ENCODE data around the gene PAX6. TPM values are rescaled to one million over a fixed set of nuclear protein-coding genes. Genes with fewer than 3 reads are reported as not detected.

PAX6 gene
- total and polyA plus RNA-seq, 2 of the 13 experiments (the other 11 are each of a cell fraction or from before 2014, with no cell fraction given): 0.15 to 1.1 TPM

DNA sequence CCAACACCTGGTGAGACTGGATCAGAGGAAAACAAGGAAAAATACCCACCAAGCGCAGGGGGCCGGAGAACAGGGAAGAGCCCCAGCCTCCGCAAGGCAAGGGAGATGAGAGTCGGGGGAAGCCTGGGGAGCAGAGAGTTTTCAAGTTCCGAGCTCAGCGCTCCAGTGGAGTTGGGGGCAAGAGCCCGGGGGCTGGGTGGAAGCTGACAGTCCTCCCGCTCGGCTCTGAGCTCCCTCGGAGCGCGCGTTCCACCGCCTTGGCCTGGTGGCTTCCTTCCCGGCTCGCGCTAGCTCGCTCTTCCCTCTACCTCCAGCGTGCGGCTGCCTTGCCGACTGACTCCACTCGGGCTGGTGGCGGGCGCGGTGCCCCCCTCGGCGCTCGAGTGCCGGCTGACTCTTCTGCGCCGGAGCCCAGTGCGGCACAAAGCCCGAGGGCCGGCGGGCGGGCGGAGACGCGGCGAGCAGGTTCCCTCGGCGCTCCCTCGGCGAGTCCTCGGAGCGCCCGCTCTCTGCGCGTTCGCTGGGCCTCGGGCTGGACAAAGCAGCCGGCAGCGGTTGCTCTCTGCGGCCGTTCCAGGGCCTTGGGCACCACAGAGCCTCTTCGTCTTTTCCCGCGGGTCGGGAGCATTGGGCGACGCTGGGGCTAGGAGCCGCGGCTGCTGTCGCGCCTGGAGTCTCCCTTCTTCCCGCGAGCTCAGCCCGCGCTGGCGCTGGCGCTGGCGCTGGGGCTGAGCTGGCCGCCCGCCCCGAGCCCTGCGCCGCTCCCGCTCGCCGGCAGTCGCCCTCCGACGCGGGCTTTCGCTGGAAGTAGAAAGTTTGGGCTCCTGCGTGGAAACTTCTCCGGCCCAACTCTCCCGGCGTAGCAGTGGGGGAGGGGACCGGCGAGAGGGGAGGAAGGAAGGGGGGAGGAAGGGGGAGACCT lies 1.0 kb downstream of the PAX6 start (continued):
- TF ChIP-seq ZNF329 (CRISPR knock-in tag; IDR thresholded peaks at IDR 0.05; ENCODE audit: low read depth) (no peak), ARNT2 (CRISPR knock-in tag; IDR thresholded peaks at IDR 0.05; ENCODE audit: low read depth) (0 out of 2 replicates have a peak, but pooled peaks have one; percentile 45), EZH2 (conservative IDR thresholded peaks at IDR 0.05; ENCODE audit: low read depth, low read length) (peak; percentile 45), NFIB (CRISPR knock-in tag; IDR thresholded peaks at IDR 0.05; ENCODE audit: borderline replicate concordance) (no peak), BORCS8-MEF2B (CRISPR knock-in tag; IDR thresholded peaks at IDR 0.05) (no peak), FOSL2 (CRISPR knock-in tag; IDR thresholded peaks at IDR 0.05) (0 out of 2 replicates have a peak, but pooled peaks have one; percentile 3), MIXL1 (CRISPR knock-in tag; IDR thresholded peaks at IDR 0.05) (no peak), E2F1 (CRISPR knock-in tag; IDR thresholded peaks at IDR 0.05) (no peak), MATR3 (CRISPR knock-in tag; IDR thresholded peaks at IDR 0.05) (no peak), ZNF567 (CRISPR knock-in tag; IDR thresholded peaks at IDR 0.05; ENCODE audit: borderline replicate concordance) (no peak), ZSCAN22 (CRISPR knock-in tag; IDR thresholded peaks at IDR 0.05) (no peak), ZNF124 (CRISPR knock-in tag; IDR thresholded peaks at IDR 0.05) (no peak), ZFP82 (CRISPR knock-in tag; IDR thresholded peaks at IDR 0.05; ENCODE audit: borderline replicate concordance) (no peak), ZNF432 (CRISPR knock-in tag; IDR thresholded peaks at IDR 0.05; ENCODE audit: borderline replicate concordance) (no peak)
- TF ChIP-seq, protein P1, sequence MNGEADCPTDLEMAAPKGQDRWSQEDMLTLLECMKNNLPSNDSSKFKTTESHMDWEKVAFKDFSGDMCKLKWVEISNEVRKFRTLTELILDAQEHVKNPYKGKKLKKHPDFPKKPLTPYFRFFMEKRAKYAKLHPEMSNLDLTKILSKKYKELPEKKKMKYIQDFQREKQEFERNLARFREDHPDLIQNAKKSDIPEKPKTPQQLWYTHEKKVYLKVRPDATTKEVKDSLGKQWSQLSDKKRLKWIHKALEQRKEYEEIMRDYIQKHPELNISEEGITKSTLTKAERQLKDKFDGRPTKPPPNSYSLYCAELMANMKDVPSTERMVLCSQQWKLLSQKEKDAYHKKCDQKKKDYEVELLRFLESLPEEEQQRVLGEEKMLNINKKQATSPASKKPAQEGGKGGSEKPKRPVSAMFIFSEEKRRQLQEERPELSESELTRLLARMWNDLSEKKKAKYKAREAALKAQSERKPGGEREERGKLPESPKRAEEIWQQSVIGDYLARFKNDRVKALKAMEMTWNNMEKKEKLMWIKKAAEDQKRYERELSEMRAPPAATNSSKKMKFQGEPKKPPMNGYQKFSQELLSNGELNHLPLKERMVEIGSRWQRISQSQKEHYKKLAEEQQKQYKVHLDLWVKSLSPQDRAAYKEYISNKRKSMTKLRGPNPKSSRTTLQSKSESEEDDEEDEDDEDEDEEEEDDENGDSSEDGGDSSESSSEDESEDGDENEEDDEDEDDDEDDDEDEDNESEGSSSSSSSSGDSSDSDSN (CRISPR knock-in tag; IDR thresholded peaks at IDR 0.05): peak; percentile 75; the same call in 1 of the 2 replicates
- TF ChIP-seq, protein P2, sequence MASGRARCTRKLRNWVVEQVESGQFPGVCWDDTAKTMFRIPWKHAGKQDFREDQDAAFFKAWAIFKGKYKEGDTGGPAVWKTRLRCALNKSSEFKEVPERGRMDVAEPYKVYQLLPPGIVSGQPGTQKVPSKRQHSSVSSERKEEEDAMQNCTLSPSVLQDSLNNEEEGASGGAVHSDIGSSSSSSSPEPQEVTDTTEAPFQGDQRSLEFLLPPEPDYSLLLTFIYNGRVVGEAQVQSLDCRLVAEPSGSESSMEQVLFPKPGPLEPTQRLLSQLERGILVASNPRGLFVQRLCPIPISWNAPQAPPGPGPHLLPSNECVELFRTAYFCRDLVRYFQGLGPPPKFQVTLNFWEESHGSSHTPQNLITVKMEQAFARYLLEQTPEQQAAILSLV (CRISPR knock-in tag; IDR thresholded peaks at IDR 0.05; ENCODE audit: borderline replicate concordance): no peak
- TF ChIP-seq, protein P3, sequence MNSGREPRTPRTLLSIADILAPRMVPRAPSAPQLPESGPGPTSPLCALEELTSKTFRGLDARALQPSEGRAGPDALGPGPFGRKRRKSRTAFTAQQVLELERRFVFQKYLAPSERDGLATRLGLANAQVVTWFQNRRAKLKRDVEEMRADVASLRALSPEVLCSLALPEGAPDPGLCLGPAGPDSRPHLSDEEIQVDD (CRISPR knock-in tag; IDR thresholded peaks at IDR 0.05; ENCODE audit: borderline replicate concordance): no peak
- TF ChIP-seq, protein P4, sequence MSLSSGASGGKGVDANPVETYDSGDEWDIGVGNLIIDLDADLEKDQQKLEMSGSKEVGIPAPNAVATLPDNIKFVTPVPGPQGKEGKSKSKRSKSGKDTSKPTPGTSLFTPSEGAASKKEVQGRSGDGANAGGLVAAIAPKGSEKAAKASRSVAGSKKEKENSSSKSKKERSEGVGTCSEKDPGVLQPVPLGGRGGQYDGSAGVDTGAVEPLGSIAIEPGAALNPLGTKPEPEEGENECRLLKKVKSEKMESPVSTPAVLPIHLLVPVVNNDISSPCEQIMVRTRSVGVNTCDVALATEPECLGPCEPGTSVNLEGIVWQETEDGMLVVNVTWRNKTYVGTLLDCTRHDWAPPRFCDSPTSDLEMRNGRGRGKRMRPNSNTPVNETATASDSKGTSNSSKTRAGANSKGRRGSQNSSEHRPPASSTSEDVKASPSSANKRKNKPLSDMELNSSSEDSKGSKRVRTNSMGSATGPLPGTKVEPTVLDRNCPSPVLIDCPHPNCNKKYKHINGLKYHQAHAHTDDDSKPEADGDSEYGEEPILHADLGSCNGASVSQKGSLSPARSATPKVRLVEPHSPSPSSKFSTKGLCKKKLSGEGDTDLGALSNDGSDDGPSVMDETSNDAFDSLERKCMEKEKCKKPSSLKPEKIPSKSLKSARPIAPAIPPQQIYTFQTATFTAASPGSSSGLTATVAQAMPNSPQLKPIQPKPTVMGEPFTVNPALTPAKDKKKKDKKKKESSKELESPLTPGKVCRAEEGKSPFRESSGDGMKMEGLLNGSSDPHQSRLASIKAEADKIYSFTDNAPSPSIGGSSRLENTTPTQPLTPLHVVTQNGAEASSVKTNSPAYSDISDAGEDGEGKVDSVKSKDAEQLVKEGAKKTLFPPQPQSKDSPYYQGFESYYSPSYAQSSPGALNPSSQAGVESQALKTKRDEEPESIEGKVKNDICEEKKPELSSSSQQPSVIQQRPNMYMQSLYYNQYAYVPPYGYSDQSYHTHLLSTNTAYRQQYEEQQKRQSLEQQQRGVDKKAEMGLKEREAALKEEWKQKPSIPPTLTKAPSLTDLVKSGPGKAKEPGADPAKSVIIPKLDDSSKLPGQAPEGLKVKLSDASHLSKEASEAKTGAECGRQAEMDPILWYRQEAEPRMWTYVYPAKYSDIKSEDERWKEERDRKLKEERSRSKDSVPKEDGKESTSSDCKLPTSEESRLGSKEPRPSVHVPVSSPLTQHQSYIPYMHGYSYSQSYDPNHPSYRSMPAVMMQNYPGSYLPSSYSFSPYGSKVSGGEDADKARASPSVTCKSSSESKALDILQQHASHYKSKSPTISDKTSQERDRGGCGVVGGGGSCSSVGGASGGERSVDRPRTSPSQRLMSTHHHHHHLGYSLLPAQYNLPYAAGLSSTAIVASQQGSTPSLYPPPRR (CRISPR knock-in tag; IDR thresholded peaks at IDR 0.05; ENCODE audit: borderline replicate concordance): no peak
